CD14-positive monocyte (primary cell): ENCODE measurements around the gene AMIGO2. TPM values are rescaled to one million over a fixed set of nuclear protein-coding genes. Genes with fewer than 3 reads are reported as not detected.

Source experiments
- DNase-seq, 3 donors: peaks; one replicate each; pipeline ENCODE4 v3.0.0-alpha.2; 2011 to 2022
- H2AFZ ChIP-seq: 2 replicates; pipeline ENCODE4 v1.6.0; 2012; ENCODE audit warnings: mild to moderate bottlenecking, low read depth, low read length, inconsistent platforms; ENCODE audit not compliant: insufficient read depth, poor library complexity, severe bottlenecking
- H3K27ac ChIP-seq, 2 donors: 1 replicate in 1 of 2; 2 replicates in 1 of 2; pipeline ENCODE4 v1.5.1; 2012 to 2013; ENCODE audit warnings: low read length in 2 of 2, control low read depth in 1 of 2, inconsistent platforms in 1 of 2, low read depth in 1 of 2, mild to moderate bottlenecking in 1 of 2
- H3K27me3 ChIP-seq, 2 donors: one replicate each; pipeline versions ENCODE4 v1.6.0 to v1.6.1; 2011 to 2013; ENCODE audit warnings: low read length in 2 of 2; ENCODE audit not compliant: control insufficient read depth in 2 of 2, insufficient read depth in 2 of 2
- H3K36me3 ChIP-seq, 2 donors: replicated peaks in 1 of 2; 1 replicate in 1 of 2; 2 replicates in 1 of 2; pipeline versions ENCODE4 v1.5.1 to v1.6.1; 2012 to 2013; ENCODE audit warnings: low read length in 2 of 2, control low read depth in 1 of 2, inconsistent platforms in 1 of 2, mild to moderate bottlenecking in 1 of 2; ENCODE audit not compliant: insufficient read depth in 2 of 2, control insufficient read depth in 1 of 2
- H3K4me1 ChIP-seq, 2 donors: 1 replicate in 1 of 2; 2 replicates in 1 of 2; pipeline versions ENCODE4 v1.5.1 to v1.6.1; 2012 to 2013; ENCODE audit warnings: low read length in 2 of 2, control low read depth in 1 of 2, inconsistent platforms in 1 of 2, mild to moderate bottlenecking in 1 of 2, moderate library complexity in 1 of 2; ENCODE audit not compliant: insufficient read depth in 2 of 2, control insufficient read depth in 1 of 2
- H3K4me2 ChIP-seq: replicated peaks from 2 replicates; pipeline ENCODE3; 2012; ENCODE audit warnings: low read length, moderate library complexity, mild to moderate bottlenecking; ENCODE audit not compliant: poor library complexity, severe bottlenecking; ENCODE audit errors: extremely low read depth
- H3K4me3 ChIP-seq, 3 experiments: fragments of 200-600 bp in 1 of 3; sonication (generic) in 1 of 3; replicated peaks in 1 of 3; 1 replicate in 2 of 3; 2 replicates in 1 of 3; pipeline ENCODE4 v1.5.1; 2011 to 2013; ENCODE audit warnings: low read length in 3 of 3, mild to moderate bottlenecking in 3 of 3, control low read depth in 2 of 3, low read depth in 2 of 3, inconsistent platforms in 1 of 3, moderate library complexity in 1 of 3
- H3K79me2 ChIP-seq: 2 replicates; pipeline ENCODE4 v1.6.0; 2012; ENCODE audit warnings: mild to moderate bottlenecking, control low read depth, inconsistent platforms, low read length, moderate library complexity; ENCODE audit not compliant: insufficient read depth
- H3K9ac ChIP-seq: 2 replicates; pipeline ENCODE4 v1.6.0; 2017; ENCODE audit warnings: low read length, mild to moderate bottlenecking; ENCODE audit not compliant: insufficient read depth, poor library complexity, severe bottlenecking
- H3K9me3 ChIP-seq, 2 donors: replicated peaks in 1 of 2; 1 replicate in 1 of 2; 2 replicates in 1 of 2; pipeline versions ENCODE4 v1.5.1 to v1.6.1; 2012 to 2013; ENCODE audit warnings: low read length in 2 of 2, control low read depth in 1 of 2; ENCODE audit not compliant: control insufficient read depth in 1 of 2, insufficient read depth in 1 of 2
- H4K20me1 ChIP-seq: 2 replicates; pipeline ENCODE4 v1.6.0; 2012; ENCODE audit warnings: mild to moderate bottlenecking, low read length, control low read depth, moderate library complexity; ENCODE audit not compliant: insufficient read depth
- H3K27ac Mint-ChIP-seq, 7 donors: one replicate each; pipeline ENCODE4 v1.8.0; 2020; ENCODE audit warnings: mild to moderate bottlenecking in 7 of 7, mixed read lengths in 7 of 7, moderate library complexity in 6 of 7, inconsistent platforms in 2 of 7
- H3K27me3 Mint-ChIP-seq, 3 donors: one replicate each; pipeline ENCODE4 v1.8.0; 2021 to 2022; ENCODE audit warnings: low read depth in 3 of 3, mild to moderate bottlenecking in 3 of 3, mixed read lengths in 3 of 3, moderate library complexity in 3 of 3, inconsistent platforms in 1 of 3
- H3K36me3 Mint-ChIP-seq, 2 donors: one replicate each; pipeline ENCODE4 v1.8.0; 2020; ENCODE audit warnings: mixed read lengths in 2 of 2, inconsistent platforms in 1 of 2, mild to moderate bottlenecking in 1 of 2
- H3K4me1 Mint-ChIP-seq: one replicate; pipeline ENCODE4 v1.8.0; 2020; ENCODE audit warnings: mild to moderate bottlenecking, mixed read lengths
- H3K4me3 Mint-ChIP-seq, 2 donors: one replicate each; pipeline ENCODE4 v1.8.0; 2020; ENCODE audit warnings: mild to moderate bottlenecking in 2 of 2, mixed read lengths in 2 of 2, moderate library complexity in 1 of 2
- H3K9me3 Mint-ChIP-seq, 7 donors: one replicate each; pipeline ENCODE4 v1.8.0; 2020 to 2022; ENCODE audit warnings: mixed read lengths in 7 of 7, mild to moderate bottlenecking in 6 of 7, moderate library complexity in 6 of 7, inconsistent platforms in 2 of 7
- WGBS: methylation state at CpG from one replicate; pipeline ENCODE4 v1.1.5; 2013; ENCODE audit warnings: missing lambda C conversion rate; ENCODE audit not compliant: insufficient coverage; 5-methylcytosine and 5-hydroxymethylcytosine counted together
- intact Hi-C, 2 donors: fragments of 100-400 bp; cut with micrococcal nuclease; formaldehyde crosslinking; loops; one replicate each; pipeline versions ENCODE4 v1.15.0 to v1.15.1; 2023
- polyA plus RNA-seq, 3 donors: library from polyadenylated mRNA; depleted of rRNA in 1 of 3; unstranded in 2 of 3; stranded (reverse) in 1 of 3; fragments of 300-500 nt in 2 of 3; fragments of >200 nt in 1 of 3; fragmentation: Illumina TruSeq in 2 of 3; gene quantifications; 1 replicate in 2 of 3; 2 replicates in 1 of 3; pipeline ENCODE4 v1.2.3, GENCODE V29; 2012 to 2021
- TF ChIP-seq, protein P1 (sequence below): fragments of 200-600 bp; IDR thresholded peaks from one replicate; pipeline ENCODE4 v1.8.0; 2022; ENCODE audit warnings: antibody characterized with exemption, mild to moderate bottlenecking

The AMIGO2 gene
- polyA plus RNA-seq, 3 donors = 0.14 to 0.77 (median 0.21) TPM

- Histone ChIP-seq H3K4me2 (no peak overlapping the region), H3K9me3 (peaks cover 8 to 10% of the 10 kb centered on the region in 2 donors), H3K4me3 (no peak overlapping the region), H4K20me1 (no peaks in the 10 kb centered on the region), H3K4me1 (peaks cover 0 to 3% of the 10 kb centered on the region in 2 donors), H3K27me3 (no peaks in the 10 kb centered on the region), H3K27ac (no peak overlapping the region), H3K36me3 (no peaks in the 10 kb centered on the region), H2AFZ (no peak overlapping the region), H3K9ac (no peak overlapping the region), H3K79me2 (no peaks in the 10 kb centered on the region)
- no peak overlapping the region for H3K27ac Mint-ChIP-seq
- TF ChIP-seq, protein P1, sequence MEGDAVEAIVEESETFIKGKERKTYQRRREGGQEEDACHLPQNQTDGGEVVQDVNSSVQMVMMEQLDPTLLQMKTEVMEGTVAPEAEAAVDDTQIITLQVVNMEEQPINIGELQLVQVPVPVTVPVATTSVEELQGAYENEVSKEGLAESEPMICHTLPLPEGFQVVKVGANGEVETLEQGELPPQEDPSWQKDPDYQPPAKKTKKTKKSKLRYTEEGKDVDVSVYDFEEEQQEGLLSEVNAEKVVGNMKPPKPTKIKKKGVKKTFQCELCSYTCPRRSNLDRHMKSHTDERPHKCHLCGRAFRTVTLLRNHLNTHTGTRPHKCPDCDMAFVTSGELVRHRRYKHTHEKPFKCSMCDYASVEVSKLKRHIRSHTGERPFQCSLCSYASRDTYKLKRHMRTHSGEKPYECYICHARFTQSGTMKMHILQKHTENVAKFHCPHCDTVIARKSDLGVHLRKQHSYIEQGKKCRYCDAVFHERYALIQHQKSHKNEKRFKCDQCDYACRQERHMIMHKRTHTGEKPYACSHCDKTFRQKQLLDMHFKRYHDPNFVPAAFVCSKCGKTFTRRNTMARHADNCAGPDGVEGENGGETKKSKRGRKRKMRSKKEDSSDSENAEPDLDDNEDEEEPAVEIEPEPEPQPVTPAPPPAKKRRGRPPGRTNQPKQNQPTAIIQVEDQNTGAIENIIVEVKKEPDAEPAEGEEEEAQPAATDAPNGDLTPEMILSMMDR = no peak
- H3K4me3 Mint-ChIP-seq = no peak overlapping the region
- no peak for DNase-seq
- peaks cover 6% of the 10 kb centered on the region for H3K4me1 Mint-ChIP-seq
- H3K27me3 Mint-ChIP-seq = no peaks in the 10 kb centered on the region
- intact Hi-C loops = no loop called here
- peaks cover 11 to 18% (median 16%) of the 10 kb centered on the region in 7 donors for H3K9me3 Mint-ChIP-seq
- H3K36me3 Mint-ChIP-seq = peaks cover 0 to 2% of the 10 kb centered on the region in 2 donors
Observed at GRCh38 chr12:47048541-47048940, 31.2 kb downstream of the AMIGO2 start.

- Histone ChIP-seq H3K27ac (no peak overlapping the region), H4K20me1 (no peaks in the 10 kb centered on the region), H3K36me3 (no peaks in the 10 kb centered on the region), H3K27me3 (no peaks in the 10 kb centered on the region), H3K9me3 (no peaks in the 10 kb centered on the region), H3K4me1 (no peaks in the 10 kb centered on the region), H3K79me2 (no peaks in the 10 kb centered on the region), H3K4me3 (no peak overlapping the region), H3K9ac (no peak overlapping the region), H3K4me2 (no peak overlapping the region), H2AFZ (no peak overlapping the region)
- no peaks in the 10 kb centered on the region for H3K27me3 Mint-ChIP-seq
- H3K36me3 Mint-ChIP-seq = no peaks in the 10 kb centered on the region
- H3K9me3 Mint-ChIP-seq = peaks cover 0 to 2% (median 0%) of the 10 kb centered on the region in 7 donors
- WGBS = no CpG with 5 or more reads among the region's 4 CpGs
- H3K4me3 Mint-ChIP-seq = no peak overlapping the region
- intact Hi-C loops = no loop called here
- H3K27ac Mint-ChIP-seq = no peak overlapping the region
- TF ChIP-seq, protein P1 = no peak
- no peak for DNase-seq
- peaks cover 6% of the 10 kb centered on the region for H3K4me1 Mint-ChIP-seq
Observed at GRCh38 chr12:47041327-47041726, 38.4 kb downstream of the AMIGO2 start.
